HG02678 (cell line): ENCODE data around the gene SLC46A2.

Experiments
- ATAC-seq: cut with Tn5 transposase; IDR thresholded peaks from one replicate; pipeline ENCODE4 v1.9.1; 2021; ENCODE audit warnings: mild to moderate bottlenecking, moderate library complexity; ENCODE audit not compliant: unreplicated experiment

The SLC46A2 gene

DNA sequence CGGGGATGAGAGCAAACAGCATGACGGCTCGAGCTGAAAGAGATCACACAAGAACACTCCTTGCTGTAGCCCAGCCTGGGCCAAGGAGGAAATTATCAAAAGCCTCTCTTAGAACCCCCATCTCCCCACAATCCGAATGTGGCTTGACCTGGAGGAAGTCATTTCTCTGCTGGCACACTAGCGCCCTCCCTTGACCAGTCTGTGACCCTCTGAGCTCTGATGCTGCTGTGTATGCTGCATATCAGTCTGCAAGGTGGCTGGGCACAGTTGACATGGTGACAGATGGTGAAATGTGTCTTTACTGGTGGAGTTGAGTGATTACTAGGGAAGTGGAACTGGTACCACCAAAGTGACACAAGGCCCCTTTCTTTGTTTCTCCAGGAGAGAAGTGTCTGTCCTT lies 3.3 kb downstream of the SLC46A2 start:
- no peak for ATAC-seq

DNA sequence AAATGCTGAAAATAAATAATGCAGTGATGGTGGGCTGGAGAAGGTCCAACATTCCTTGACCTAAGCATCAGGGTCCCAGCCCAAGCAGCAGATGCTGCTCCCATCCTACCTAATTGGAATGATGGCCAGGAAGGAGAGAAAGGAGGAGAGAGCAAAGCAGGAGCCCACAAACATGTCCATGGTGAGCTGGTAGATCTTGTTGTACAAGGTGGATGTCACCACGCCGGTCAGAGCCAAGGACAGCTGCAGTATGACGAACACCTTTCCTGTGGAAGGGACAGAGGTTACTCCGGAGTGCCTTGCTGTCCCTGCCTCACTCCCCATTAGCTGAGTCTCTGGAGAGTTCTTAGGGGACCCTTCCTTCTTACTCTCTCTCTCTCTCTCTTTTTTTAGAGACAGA lies 4.3 kb downstream of the SLC46A2 start:
- no peak for ATAC-seq

- no peak for ATAC-seq
Measured at GRCh38 chr9:112885324-112885723, 5.4 kb downstream of the SLC46A2 start.

DNA sequence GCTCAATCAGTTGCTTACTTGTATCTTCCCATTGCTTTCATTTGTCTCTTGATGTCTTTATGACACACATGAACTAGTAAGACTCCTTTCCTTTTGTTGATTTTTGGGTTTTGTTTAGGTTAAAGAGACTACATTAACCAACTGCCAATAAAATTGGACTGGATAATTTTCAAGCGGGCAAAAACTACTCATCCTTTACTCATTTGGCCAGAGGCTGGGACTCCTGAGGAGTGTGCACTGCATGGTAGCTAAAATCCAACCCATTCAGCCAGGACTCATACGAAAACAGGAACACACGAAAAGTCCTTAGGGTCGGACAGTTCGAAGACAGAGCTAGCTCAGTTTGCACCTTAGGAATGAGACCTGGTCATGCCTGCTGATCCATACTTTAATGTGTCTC lies 6.0 kb downstream of the SLC46A2 start:
- ATAC-seq: no peak

DNA sequence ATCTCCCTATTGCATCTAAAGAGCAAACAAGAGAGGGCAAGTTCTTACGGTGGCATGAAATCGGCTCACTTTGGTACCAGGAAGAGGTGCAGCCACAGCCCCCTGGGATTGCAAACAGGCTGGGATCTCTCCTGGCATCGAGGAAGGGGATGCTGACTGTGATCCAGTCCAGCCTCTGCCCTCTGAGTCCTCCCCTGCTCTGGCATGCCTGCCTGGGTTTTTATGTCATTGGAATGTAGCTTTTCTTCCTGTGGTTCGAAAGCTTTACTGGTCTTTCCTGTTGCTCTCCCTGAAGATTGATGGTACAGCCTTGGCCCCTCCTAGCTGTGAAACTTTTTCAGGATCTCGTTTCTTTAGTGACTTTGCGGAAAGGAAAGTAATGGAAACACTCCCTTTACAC lies 6.6 kb downstream of the SLC46A2 start:
- ATAC-seq: no peak

DNA sequence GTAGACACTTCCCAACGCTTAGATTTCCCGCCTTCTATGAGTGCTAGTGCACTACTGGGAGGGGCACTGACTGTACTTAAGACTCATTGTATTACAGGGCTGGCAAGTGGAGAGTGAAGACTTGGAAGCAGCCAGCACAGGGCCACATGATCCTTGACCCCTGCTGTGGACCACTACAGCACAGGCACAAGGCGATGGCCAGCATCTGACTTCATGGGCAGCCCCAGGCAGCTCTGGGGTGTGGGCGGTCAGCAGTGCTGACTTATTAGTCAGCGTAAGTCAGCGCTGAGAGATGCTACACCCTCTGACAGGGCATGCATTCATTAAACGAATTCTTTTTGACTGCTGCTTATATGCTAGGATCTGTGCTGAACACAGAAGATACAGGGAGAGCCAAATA lies 9.3 kb downstream of the SLC46A2 start:
- no peak for ATAC-seq

GRCh38 chr9:112880650-112881049 lies 10.0 kb downstream of the SLC46A2 start:
- no peak for ATAC-seq

DNA sequence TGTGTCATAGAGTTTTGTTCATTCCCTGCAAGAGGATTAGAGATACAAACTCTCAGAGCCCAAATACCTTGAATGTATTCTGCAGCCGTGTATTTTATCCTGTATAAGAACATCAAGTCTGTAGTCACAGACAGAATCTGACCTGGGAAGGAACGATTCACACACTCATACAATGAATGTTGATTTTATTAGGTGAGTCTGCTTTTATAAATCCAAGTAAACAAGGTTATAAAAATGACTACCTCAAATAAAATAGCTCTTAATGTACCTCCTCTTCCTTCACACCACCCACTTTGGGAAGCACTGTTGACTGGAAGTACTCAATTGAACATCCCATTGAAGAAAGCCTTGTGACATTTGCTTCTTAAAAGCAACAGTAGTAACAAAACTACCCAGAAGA lies 11.9 kb downstream of the SLC46A2 start:
- no peak for ATAC-seq

- ATAC-seq: no peak
Measured at GRCh38 chr9:112873773-112874405, 16.8 kb downstream of the SLC46A2 start.

DNA sequence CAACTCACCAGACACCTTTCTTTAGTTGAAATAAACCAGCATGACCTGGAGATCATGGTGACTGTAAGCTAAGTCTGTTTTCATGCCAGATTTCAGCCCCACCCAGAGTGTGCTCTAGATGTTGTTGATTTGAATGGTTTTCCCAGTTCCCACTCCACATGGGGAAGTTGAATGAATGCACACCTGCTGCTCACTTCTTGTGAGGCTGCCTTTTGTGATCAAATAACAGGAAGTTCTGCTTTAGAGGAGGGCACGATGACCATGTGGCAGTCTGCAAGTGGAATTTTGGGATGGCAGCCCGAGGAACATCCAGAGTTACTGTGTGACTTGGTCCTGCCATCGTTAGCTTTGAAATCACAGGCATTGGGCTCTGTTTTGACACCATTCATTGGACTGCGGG lies 18.7 kb downstream of the SLC46A2 start:
- no peak for ATAC-seq

- no peak for ATAC-seq
Measured at GRCh38 chr9:112870556-112870955, 20.1 kb downstream of the SLC46A2 start.

- ATAC-seq: no peak
Measured at GRCh38 chr9:112869917-112870316, 20.8 kb downstream of the SLC46A2 start.

DNA sequence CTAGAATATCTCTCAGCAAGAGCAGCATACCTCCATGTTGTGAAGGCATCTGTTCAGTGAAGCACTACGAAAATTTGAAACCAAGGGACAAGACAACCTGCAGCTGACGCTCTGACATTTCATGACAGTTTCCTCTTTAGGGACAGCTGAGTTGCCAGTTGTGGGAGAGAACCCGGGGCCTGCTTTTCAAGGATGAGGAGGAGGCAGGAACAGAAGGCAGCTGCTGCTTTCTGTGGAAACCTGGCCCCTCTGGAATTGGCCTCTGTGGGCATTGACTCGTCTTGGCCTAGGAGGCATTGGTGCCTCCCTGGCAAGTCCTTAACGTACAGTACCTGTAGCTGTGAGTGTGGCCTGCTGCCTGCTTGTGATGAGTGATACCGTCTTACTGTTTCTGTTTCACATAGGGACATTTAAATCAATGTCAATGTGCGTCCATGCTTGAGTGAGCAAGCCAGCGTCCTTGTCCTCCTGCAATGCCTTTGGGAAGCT lies 21.6 kb downstream of the SLC46A2 start:
- ATAC-seq: no peak

DNA sequence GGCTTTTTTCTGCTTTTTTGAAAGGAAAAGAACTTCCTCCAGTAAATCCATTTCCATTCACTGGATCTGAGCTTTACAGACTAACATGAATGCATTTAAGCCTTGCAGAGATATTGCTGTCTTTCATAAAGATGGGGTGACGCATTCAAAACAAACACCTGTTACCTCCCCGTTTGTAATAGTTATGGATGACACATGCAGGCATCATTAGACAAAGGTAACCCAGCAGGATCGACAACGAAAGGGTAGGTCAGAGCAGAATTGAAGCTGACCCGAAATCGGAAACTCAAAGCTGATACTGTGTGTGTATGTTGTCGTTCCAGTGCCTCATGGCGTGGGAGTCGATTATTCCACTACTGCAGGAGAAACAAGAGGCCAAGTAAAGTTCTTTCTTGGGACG lies 22.2 kb downstream of the SLC46A2 start:
- no peak for ATAC-seq

DNA sequence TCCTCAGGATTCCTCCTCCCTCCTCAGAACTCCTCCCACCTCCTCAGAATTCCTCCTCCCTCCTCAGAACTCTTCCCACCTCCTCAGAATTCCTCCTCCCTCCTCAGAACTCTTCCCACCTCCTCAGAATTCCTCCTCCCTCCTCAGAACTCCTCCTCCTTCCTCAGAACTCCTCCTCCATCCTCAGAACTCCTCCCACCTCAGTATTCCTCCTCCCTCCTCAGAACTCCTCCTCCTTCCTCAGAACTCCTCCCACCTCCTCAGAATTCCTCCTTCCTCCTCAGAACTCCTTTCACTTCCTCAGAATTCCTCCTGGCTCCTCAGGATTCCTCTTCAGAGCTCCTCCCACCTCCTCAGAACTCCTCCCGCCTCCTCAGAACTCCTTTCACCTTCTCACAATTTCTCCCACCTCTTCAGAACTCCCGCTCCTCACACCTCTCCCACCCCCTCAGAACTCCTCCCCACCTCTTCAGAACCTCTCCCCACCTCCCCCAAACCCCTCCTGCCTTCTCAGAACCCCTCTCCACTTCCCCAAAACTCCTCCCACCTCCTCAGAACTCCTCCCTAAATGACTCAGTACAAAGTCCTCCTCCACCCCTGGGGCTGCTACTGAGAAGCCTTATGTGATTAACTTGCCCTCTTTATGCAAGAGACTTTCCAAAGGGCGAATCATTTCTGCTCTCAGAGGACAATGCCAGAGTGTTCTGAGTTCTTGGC lies 23.2 kb downstream of the SLC46A2 start:
- no peak for ATAC-seq

- ATAC-seq: no peak
Measured at GRCh38 chr9:112866662-112867274, 23.9 kb downstream of the SLC46A2 start.

DNA sequence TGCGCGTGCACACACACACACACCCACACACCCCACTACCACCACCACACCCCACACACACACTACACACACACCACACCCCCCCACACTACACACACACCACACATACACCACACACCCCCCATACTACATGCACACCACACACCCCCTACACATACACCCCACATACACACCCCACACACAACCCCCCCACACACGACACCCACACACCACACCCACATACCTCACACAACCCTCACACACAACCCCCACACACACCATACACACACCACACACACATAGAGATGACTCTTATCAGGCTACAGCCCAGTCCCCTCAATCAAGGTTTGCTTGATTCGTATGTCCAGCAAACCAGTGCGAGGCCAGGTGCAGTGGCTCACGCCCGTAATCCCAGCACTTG lies 25.7 kb downstream of the SLC46A2 start:
- no peak for ATAC-seq

GRCh38 chr9:112864403-112864802 lies 26.3 kb downstream of the SLC46A2 start:
- ATAC-seq: no peak

DNA sequence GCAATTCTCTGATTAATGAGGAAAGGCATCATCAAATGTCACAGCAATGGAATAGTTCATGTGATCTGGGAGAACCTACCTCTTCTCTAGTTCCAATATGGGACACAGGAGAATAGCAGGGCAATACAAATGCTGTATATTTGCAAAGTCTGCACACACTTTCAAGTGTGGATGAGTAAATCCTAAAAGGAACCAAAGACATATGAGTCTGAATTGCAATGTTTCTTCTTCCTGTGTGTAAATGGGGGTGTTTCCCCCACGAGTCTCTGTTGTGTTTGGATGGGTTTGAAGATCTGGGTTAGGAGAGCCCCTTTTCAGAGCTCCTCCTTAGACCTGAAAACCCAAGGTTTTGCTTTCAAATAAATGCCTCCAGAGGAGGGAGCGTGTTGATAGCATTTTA lies 26.9 kb downstream of the SLC46A2 start:
- ATAC-seq: no peak

DNA sequence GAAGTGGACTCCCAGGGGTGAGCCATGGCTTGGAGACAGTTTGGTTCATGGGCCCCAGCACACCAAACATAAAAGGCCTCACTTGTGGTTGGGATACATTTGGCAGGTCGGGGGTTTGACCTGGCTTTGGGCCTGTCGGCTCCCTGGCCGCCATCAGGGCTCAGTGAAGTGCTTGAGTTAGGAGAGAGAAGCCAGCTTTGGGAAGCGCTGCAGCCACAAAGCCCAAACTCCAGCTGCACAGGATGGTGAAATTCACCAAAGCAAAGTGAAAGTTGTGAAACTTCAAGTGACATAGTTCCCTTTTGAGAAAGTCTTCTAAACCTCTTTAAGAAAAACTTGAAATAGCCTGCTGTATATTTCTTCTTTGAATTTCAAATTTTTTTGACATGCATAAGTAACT lies 27.5 kb downstream of the SLC46A2 start:
- ATAC-seq: no peak

DNA sequence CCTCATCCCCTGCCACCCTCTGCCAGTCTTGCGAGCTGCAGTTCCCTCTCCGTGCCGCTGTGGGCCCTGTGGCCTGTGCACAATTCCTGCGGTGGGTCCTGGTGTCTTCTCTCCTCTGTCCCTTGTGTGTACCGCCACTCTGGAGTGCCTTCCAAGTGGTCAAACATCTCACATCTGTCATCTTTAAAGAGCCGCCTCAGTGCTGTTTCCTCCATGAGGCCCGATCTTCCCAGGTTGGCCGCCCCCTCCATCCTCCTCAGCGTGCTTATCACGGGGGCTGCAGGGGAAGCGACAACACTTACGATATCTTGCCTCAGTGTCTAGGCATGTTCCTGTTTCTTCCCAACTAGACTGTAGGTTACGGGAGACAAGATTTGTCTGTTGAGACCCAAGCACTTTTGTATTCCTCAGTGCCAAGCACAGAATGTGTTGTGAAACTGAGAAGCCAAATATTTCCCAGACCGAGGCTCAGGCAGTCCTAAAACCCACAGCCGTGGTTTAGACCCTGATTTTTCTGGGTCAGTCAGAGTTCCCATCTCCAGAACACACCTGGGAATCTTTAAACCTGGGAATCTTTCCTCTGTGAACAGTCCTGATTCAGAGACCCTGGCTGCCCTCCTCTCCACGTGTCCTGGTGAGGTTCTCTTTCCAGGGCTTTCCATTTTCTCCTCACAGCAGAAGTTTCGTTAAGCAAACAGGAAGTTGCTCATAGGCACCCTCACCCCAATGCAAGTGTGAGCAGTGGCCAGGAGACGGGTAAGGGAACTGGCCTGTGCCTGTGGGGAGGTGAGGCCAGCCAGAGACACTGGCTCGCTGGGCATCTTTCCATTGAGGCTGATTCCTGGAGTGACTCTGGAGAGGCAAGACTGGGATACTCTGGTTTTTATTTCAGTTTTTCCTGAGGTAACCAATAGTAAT lies 28.8 kb downstream of the SLC46A2 start:
- ATAC-seq: no peak
